ENCODE measurements around the gene DNM1.

The DNM1 gene

GRCh38 chr9:128242828-128243214, 39.6 kb downstream of the DNM1 start:
- no peak for DNase-seq (ENCODE audit: low read depth)
- no peak overlapping the region for H3K4me3 ChIP-seq (ENCODE audit: control insufficient read depth, low read depth, low read length)
- no peak for TF ChIP-seq CTCF (IDR thresholded peaks at IDR 0.05; ENCODE audit: control insufficient read depth, insufficient read depth, low read depth, low read length, missing control alignments)

GRCh38 chr9:128243215-128244018, 40.2 kb downstream of the DNM1 start:
- DNase-seq (ENCODE audit: low read depth): no peak
- peak overlapping the region; percentile 76 for H3K4me3 ChIP-seq (ENCODE audit: control insufficient read depth, low read depth, low read length)
- no peak for TF ChIP-seq CTCF (IDR thresholded peaks at IDR 0.05; ENCODE audit: control insufficient read depth, insufficient read depth, low read depth, low read length, missing control alignments)

- peak overlapping the region; percentile 76 for H3K4me3 ChIP-seq (ENCODE audit: control insufficient read depth, low read depth, low read length)
- no peak for DNase-seq (ENCODE audit: low read depth)
- no peak for TF ChIP-seq CTCF (IDR thresholded peaks at IDR 0.05; ENCODE audit: control insufficient read depth, insufficient read depth, low read depth, low read length, missing control alignments)
Observed at GRCh38 chr9:128244091-128244836, 41.1 kb downstream of the DNM1 start.

- peak overlapping the region; percentile 76 for H3K4me3 ChIP-seq (ENCODE audit: control insufficient read depth, low read depth, low read length)
- peak; percentile 72 for DNase-seq (ENCODE audit: low read depth)
Observed at GRCh38 chr9:128244837-128245231, 41.7 kb downstream of the DNM1 start.

GRCh38 chr9:128245421-128246151, 42.4 kb downstream of the DNM1 start:
- TF ChIP-seq CTCF (IDR thresholded peaks at IDR 0.05; ENCODE audit: control insufficient read depth, insufficient read depth, low read depth, low read length, missing control alignments): no peak
- no peak overlapping the region for H3K4me3 ChIP-seq (ENCODE audit: control insufficient read depth, low read depth, low read length)
- no peak for DNase-seq (ENCODE audit: low read depth)

More at GRCh38 chr9:128244837-128245231, 41.7 kb downstream of the DNM1 start:
- no peak for TF ChIP-seq CTCF (IDR thresholded peaks at IDR 0.05; ENCODE audit: control insufficient read depth, insufficient read depth, low read depth, low read length, missing control alignments)

GRCh38 chr9:128246471-128246870, 43.3 kb downstream of the DNM1 start:
- no peak overlapping the region for H3K4me3 ChIP-seq (ENCODE audit: control insufficient read depth, low read depth, low read length)
- TF ChIP-seq CTCF (IDR thresholded peaks at IDR 0.05; ENCODE audit: control insufficient read depth, insufficient read depth, low read depth, low read length, missing control alignments): no peak
- DNase-seq (ENCODE audit: low read depth): no peak
